GM18951 (cell line): ENCODE data around the gene EVI2B.
"Not testable (repeated sequence)": the region's sequence is repeated elsewhere in the genome, so short reads cannot be mapped to it uniquely, and the experiment has no call there.

Experiments used
- POLR2A ChIP-seq: IDR thresholded peaks from 4 replicates; pipeline ENCODE4 v1.6.1; 2011; ENCODE audit warnings: mild to moderate bottlenecking; ENCODE audit not compliant: insufficient read length, insufficient read depth; ENCODE audit errors: extremely low read depth
- in situ Hi-C: fragments of 300-500 bp; cut with MboI; formaldehyde crosslinking; loops from one replicate; pipeline ENCODE4 v1.12.0; 2022; ENCODE audit warnings: low sequenced_read_pairs, mixed read lengths, inconsistent platforms; ENCODE audit not compliant: unreplicated experiment

EVI2B gene

GRCh38 chr17:31313982-31314781 lies at the start of gene EVI2B:
Gene EVI2B, minus strand, starts transcription at chr17:31314054. Its CDS starts 8,445 bp downstream, at chr17:31305609.
- TF ChIP-seq POLR2A = peak; percentile 33
- in situ Hi-C loops = no loop called here

GRCh38 chr17:31357839-31358394 lies 44.1 kb upstream of the EVI2B start:
- in situ Hi-C loops = loop anchor here (25.0 kb wide), 1 partner anchor 346 kb away; no protein-coding TSS in a partner anchor
- TF ChIP-seq POLR2A = no peak

- TF ChIP-seq POLR2A = no peak
- in situ Hi-C loops = loop anchor here (25.0 kb wide), 1 partner anchor 345 kb away; no protein-coding TSS in a partner anchor
These were observed 43.2 kb upstream of the EVI2B start for GRCh38 chr17:31357091-31357490.

GRCh38 chr17:31355935-31356334 lies 42.1 kb upstream of the EVI2B start:
- in situ Hi-C loops = loop anchor here (25.0 kb wide), 1 partner anchor 344 kb away; no protein-coding TSS in a partner anchor
- no peak for TF ChIP-seq POLR2A

- in situ Hi-C loops = no loop called here
- TF ChIP-seq POLR2A = no peak
These were observed 35.6 kb upstream of the EVI2B start for GRCh38 chr17:31349454-31349853.

- in situ Hi-C loops = not testable (repeated sequence)
These were observed 31.4 kb upstream of the EVI2B start for GRCh38 chr17:31345191-31345747.

GRCh38 chr17:31339906-31340661 lies 26.2 kb upstream of the EVI2B start:
- no peak for TF ChIP-seq POLR2A
- in situ Hi-C loops = no loop called here

GRCh38 chr17:31329221-31329620 lies 15.4 kb upstream of the EVI2B start:
- no peak for TF ChIP-seq POLR2A
- in situ Hi-C loops = no loop called here

- in situ Hi-C loops = no loop called here
- TF ChIP-seq POLR2A = no peak
These were observed 14.3 kb upstream of the EVI2B start for GRCh38 chr17:31328160-31328535.

GRCh38 chr17:31327534-31328159 lies 13.8 kb upstream of the EVI2B start:
- in situ Hi-C loops = no loop called here
- no peak for TF ChIP-seq POLR2A

GRCh38 chr17:31323551-31323950 lies 9.7 kb upstream of the EVI2B start:
- in situ Hi-C loops = no loop called here
- no peak for TF ChIP-seq POLR2A

GRCh38 chr17:31321966-31322365 lies 8.1 kb upstream of the EVI2B start:
- in situ Hi-C loops = no loop called here

GRCh38 chr17:31321481-31321880 lies 7.6 kb upstream of the EVI2B start, which contains the start of gene EVI2A:
Gene EVI2A, minus strand, starts transcription at chr17:31321622. Its CDS starts 2,609 bp downstream, at chr17:31319013.
- in situ Hi-C loops = no loop called here
- peak; percentile 18 for TF ChIP-seq POLR2A

More at GRCh38 chr17:31321966-31322365, 8.1 kb upstream of the EVI2B start:
- TF ChIP-seq POLR2A = no peak
